Measurements from ENCODE around the gene ATR.

ATR gene

GRCh38 chr3:142507241-142507640, 71.3 kb downstream of the ATR start:
- no peak for DNase-seq

- DNase-seq = no peak
Measured at GRCh38 chr3:142502187-142502985, 76.1 kb downstream of the ATR start.

- no peak for DNase-seq
Measured at GRCh38 chr3:142501004-142501926, 77.3 kb downstream of the ATR start.

- no peak for DNase-seq
Measured at GRCh38 chr3:142500211-142500610, 78.3 kb downstream of the ATR start.

GRCh38 chr3:142498397-142499180, 79.9 kb downstream of the ATR start:
- no peak for DNase-seq

GRCh38 chr3:142497729-142498128, 80.8 kb downstream of the ATR start:
- no peak for DNase-seq

GRCh38 chr3:142495103-142495502, 83.4 kb downstream of the ATR start:
- DNase-seq = no peak

GRCh38 chr3:142492184-142492583, 86.3 kb downstream of the ATR start:
- DNase-seq = no peak

GRCh38 chr3:142489572-142490323, 88.8 kb downstream of the ATR start:
- DNase-seq = no peak

- no peak for DNase-seq
Measured at GRCh38 chr3:142484912-142485435, 93.6 kb downstream of the ATR start.

GRCh38 chr3:142481196-142481595, 97.3 kb downstream of the ATR start:
- no peak for DNase-seq

- no peak for DNase-seq
Measured at GRCh38 chr3:142470826-142471225, 107.7 kb downstream of the ATR start.

- no peak for DNase-seq
Measured at GRCh38 chr3:142468456-142468855, 110.1 kb downstream of the ATR start.

- DNase-seq = no peak
Measured at GRCh38 chr3:142467768-142468167, 110.8 kb downstream of the ATR start.

- no peak for DNase-seq
Measured at GRCh38 chr3:142460689-142461088, 117.8 kb downstream of the ATR start.

GRCh38 chr3:142459929-142460328, 118.6 kb downstream of the ATR start:
- no peak for DNase-seq

- DNase-seq = no peak
Measured at GRCh38 chr3:142459096-142459495, 119.4 kb downstream of the ATR start.

- DNase-seq = no peak
Measured at GRCh38 chr3:142450881-142451280, 127.7 kb downstream of the ATR start.

GRCh38 chr3:142450189-142450588, 128.3 kb downstream of the ATR start:
- DNase-seq = no peak

- peak; percentile 84 to 94 (median 89) for DNase-seq
Measured at GRCh38 chr3:142447852-142448823, 130.4 kb downstream of the ATR start, which contains the start of gene XRN1. Gene XRN1, minus strand, starts transcription at chr3:142448037. Its CDS starts 93 bp downstream, at chr3:142447944.
